Measurements from ENCODE around the gene CD300H.

DNA sequence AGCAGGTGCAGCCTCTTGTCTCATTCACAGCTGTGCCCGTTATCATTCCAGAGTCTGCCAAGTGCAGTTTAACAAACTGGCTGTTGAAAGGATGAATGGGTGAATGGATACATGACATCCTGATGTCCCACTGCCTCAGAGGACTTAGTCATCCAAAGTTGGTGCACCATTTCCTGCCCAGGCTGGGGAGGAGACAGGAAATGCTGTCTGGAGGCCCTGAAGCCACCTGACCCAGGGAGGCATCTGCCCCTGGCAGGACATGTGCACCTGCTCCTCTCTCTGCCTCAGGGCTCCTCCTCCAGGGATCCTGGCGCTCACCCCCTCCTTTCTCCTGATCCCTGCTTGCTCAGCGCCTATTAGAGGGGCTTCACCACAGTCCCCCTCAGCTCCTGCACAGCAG, 19.6 kb downstream of the CD300H start:
- TF ChIP-seq POLR2A (IDR thresholded peaks at IDR 0.05; ENCODE audit: low read depth, low read length) (no peak), TAF1 (IDR thresholded peaks at IDR 0.05; ENCODE audit: borderline replicate concordance, low read depth, low read length) (no peak)

Measured in GM12892 (cell line).